Measurements from ENCODE around the gene TRPC4AP. TPM values are rescaled to one million over a fixed set of nuclear protein-coding genes. Genes with fewer than 3 reads are reported as not detected.

Gene TRPC4AP
- total RNA-seq, 4 donors from 2014 or later = 63.4 to 101 (median 76.4) TPM

GRCh38 chr20:35009665-35010328, 82.8 kb downstream of the TRPC4AP start:
- no peak for TF ChIP-seq CTCF (IDR thresholded peaks at IDR 0.05)
- TF ChIP-seq EP300 (IDR thresholded peaks at IDR 0.05) = no peak
- TF ChIP-seq POLR2A (IDR thresholded peaks at IDR 0.05) = no peak
- no peak overlapping the region for H3K4me3 ChIP-seq
- peaks cover 16 to 100% (median 49%) of the 10 kb centered on the region in 3 donors for H3K36me3 ChIP-seq
- H3K27me3 ChIP-seq = no peaks in the 10 kb centered on the region
- H3K27ac ChIP-seq = no peak overlapping the region
- peaks cover 0 to 9% (median 0%) of the 10 kb centered on the region in 4 donors for H3K4me1 ChIP-seq
- whole genome bisulfite sequencing, 2 donors = 95% methylated on average over 11 of the region's 11 CpGs
- no peak for DNase-seq (ENCODE audit: low spot score in 2 of 2)
- H3K9me3 ChIP-seq = no peaks in the 10 kb centered on the region

- H3K4me3 ChIP-seq = no peak overlapping the region
- peak in 1 of 2 donors; percentile 44 for TF ChIP-seq EP300 (IDR thresholded peaks at IDR 0.05)
- TF ChIP-seq POLR2A (IDR thresholded peaks at IDR 0.05) = no peak
- TF ChIP-seq CTCF (IDR thresholded peaks at IDR 0.05) = no peak
- DNase-seq (ENCODE audit: low spot score in 2 of 2) = peak; percentile 14 to 23
- H3K4me1 ChIP-seq = peaks cover 0 to 9% (median 0%) of the 10 kb centered on the region in 4 donors
- H3K36me3 ChIP-seq = peaks cover 16 to 100% (median 56%) of the 10 kb centered on the region in 3 donors
- no peak overlapping the region for H3K27ac ChIP-seq
- WGBS, 2 donors = 89 to 90% methylated on average over 13 to 14 of the region's 14 CpGs
- no peaks in the 10 kb centered on the region for H3K9me3 ChIP-seq
- no peaks in the 10 kb centered on the region for H3K27me3 ChIP-seq
Measured at GRCh38 chr20:35008411-35009342, 83.9 kb downstream of the TRPC4AP start.

- Histone ChIP-seq H3K4me1 (peaks cover 0 to 9% (median 0%) of the 10 kb centered on the region in 4 donors), H3K4me3 (no peak overlapping the region), H3K36me3 (peaks cover 16 to 100% (median 64%) of the 10 kb centered on the region in 3 donors), H3K27me3 (no peaks in the 10 kb centered on the region), H3K9me3 (no peaks in the 10 kb centered on the region), H3K27ac (peak overlapping the region in 1 of 4 donors; percentile 28)
- WGBS, 2 donors = 75 to 81% methylated on average over 11 to 12 of the region's 12 CpGs
- no peak for TF ChIP-seq CTCF (IDR thresholded peaks at IDR 0.05)
- no peak for TF ChIP-seq EP300 (IDR thresholded peaks at IDR 0.05)
- no peak for TF ChIP-seq POLR2A (IDR thresholded peaks at IDR 0.05)
- DNase-seq (ENCODE audit: low spot score in 2 of 2) = no peak
Measured at GRCh38 chr20:35007891-35008290, 84.7 kb downstream of the TRPC4AP start.

- Histone ChIP-seq H3K27me3 (no peaks in the 10 kb centered on the region), H3K9me3 (no peaks in the 10 kb centered on the region), H3K4me1 (peaks cover 0 to 5% (median 0%) of the 10 kb centered on the region in 4 donors), H3K36me3 (peaks cover 16 to 100% (median 64%) of the 10 kb centered on the region in 3 donors), H3K27ac (peak overlapping the region in 1 of 4 donors; percentile 28), H3K4me3 (no peak overlapping the region)
- TF ChIP-seq EP300 (IDR thresholded peaks at IDR 0.05) (no peak), POLR2A (IDR thresholded peaks at IDR 0.05) (no peak), CTCF (IDR thresholded peaks at IDR 0.05) (no peak)
- peak in 1 of 2 donors; percentile 8 for DNase-seq (ENCODE audit: low spot score in 2 of 2)
- WGBS, 2 donors = 68 to 90% methylated on average over 9 of the region's 9 CpGs
Measured at GRCh38 chr20:35007413-35007812, 85.2 kb downstream of the TRPC4AP start.

All from tibial nerve (tissue), 4 donors.